Activated CD4-positive, CD25-positive, alpha-beta regulatory T cell treated with anti-CD3 and anti-CD28 coated beads, Interleukin-2, amount 50 U/mL, for 24 hours (primary cell): ENCODE results near the gene CWC27.
"Not testable (repeated sequence)": the region's sequence is repeated elsewhere in the genome, so short reads cannot be mapped to it uniquely, and the experiment has no call there.

Experiments used
- ATAC-seq, 2 donors: fragments of 150-1000 bp; cut with Tn5 transposase; one replicate each; pipeline ENCODE4 v1.10.0; 2021; ENCODE audit warnings: mild to moderate bottlenecking in 1 of 2, moderate library complexity in 1 of 2

CWC27 gene

GRCh38 chr5:64930672-64931318, 162.1 kb downstream of the CWC27 start:
- no peak for ATAC-seq

- not testable (repeated sequence) for ATAC-seq
Measured at GRCh38 chr5:64939422-64939771, 170.7 kb downstream of the CWC27 start.

- ATAC-seq: no peak
Measured at GRCh38 chr5:64939772-64940510, 171.2 kb downstream of the CWC27 start.

- ATAC-seq: no peak
Measured at GRCh38 chr5:64942460-64942859, 173.7 kb downstream of the CWC27 start.

- no peak for ATAC-seq
Measured at GRCh38 chr5:64944868-64945267, 176.1 kb downstream of the CWC27 start.

- no peak for ATAC-seq
Measured at GRCh38 chr5:64947031-64947430, 178.3 kb downstream of the CWC27 start.

GRCh38 chr5:64947801-64948200, 179.1 kb downstream of the CWC27 start:
- no peak for ATAC-seq

- no peak for ATAC-seq
Measured at GRCh38 chr5:64949331-64949730, 180.6 kb downstream of the CWC27 start.

GRCh38 chr5:64952951-64953673, 184.4 kb downstream of the CWC27 start:
- no peak for ATAC-seq

GRCh38 chr5:64954518-64954917, 185.8 kb downstream of the CWC27 start:
- ATAC-seq: no peak

- ATAC-seq: no peak
Measured at GRCh38 chr5:64958757-64959391, 190.1 kb downstream of the CWC27 start.

- no peak for ATAC-seq
Measured at GRCh38 chr5:64963278-64963677, 194.5 kb downstream of the CWC27 start.

- no peak for ATAC-seq
Measured at GRCh38 chr5:64968591-64969110, 199.9 kb downstream of the CWC27 start.

- ATAC-seq: no peak
Measured at GRCh38 chr5:64969578-64969977, 200.8 kb downstream of the CWC27 start.

- ATAC-seq: no peak
Measured at GRCh38 chr5:64971513-64971912, 202.8 kb downstream of the CWC27 start.

GRCh38 chr5:64971990-64972389, 203.3 kb downstream of the CWC27 start:
- no peak for ATAC-seq

- no peak for ATAC-seq
Measured at GRCh38 chr5:64972591-64972990, 203.9 kb downstream of the CWC27 start.

GRCh38 chr5:64973215-64973614, 204.5 kb downstream of the CWC27 start:
- no peak for ATAC-seq

- peak in 1 of 2 donors; percentile 44 for ATAC-seq
Measured at GRCh38 chr5:64977779-64978178, 209.0 kb downstream of the CWC27 start.

GRCh38 chr5:64978546-64978945, 209.8 kb downstream of the CWC27 start:
- no peak for ATAC-seq

GRCh38 chr5:64979531-64979930, 210.8 kb downstream of the CWC27 start:
- no peak for ATAC-seq

- ATAC-seq: no peak
Measured at GRCh38 chr5:64980176-64980575, 211.4 kb downstream of the CWC27 start.

- ATAC-seq: no peak
Measured at GRCh38 chr5:64987768-64988167, 219.0 kb downstream of the CWC27 start.
